Parathyroid adenoma (tissue), 2 donors: ENCODE data around the gene STX8.

Source experiments
- H2AFZ ChIP-seq: fragments of 300-600 bp; sonication (generic); one replicate; pipeline ENCODE4 v1.7.0; 2017; ENCODE audit warnings: antibody characterized with exemption, mild to moderate bottlenecking
- H3K27ac ChIP-seq: fragments of 300-600 bp; sonication (generic); one replicate; pipeline ENCODE4 v1.7.0; 2017
- H3K27me3 ChIP-seq: fragments of 300-600 bp; sonication (generic); one replicate; pipeline ENCODE4 v1.7.0; 2017; ENCODE audit warnings: low read length; ENCODE audit not compliant: control insufficient read depth, insufficient read depth
- H3K36me3 ChIP-seq: fragments of 300-600 bp; sonication (generic); one replicate; pipeline ENCODE4 v1.7.0; 2017; ENCODE audit warnings: low read length; ENCODE audit not compliant: control insufficient read depth, insufficient read depth
- H3K4me1 ChIP-seq: fragments of 300-600 bp; sonication (generic); one replicate; pipeline ENCODE4 v1.7.0; 2017; ENCODE audit warnings: control low read depth
- H3K4me2 ChIP-seq: fragments of 300-600 bp; sonication (generic); one replicate; pipeline ENCODE4 v1.7.0; 2017; ENCODE audit warnings: low read length
- H3K4me3 ChIP-seq: fragments of 300-600 bp; sonication (generic); one replicate; pipeline ENCODE4 v1.7.0; 2017; ENCODE audit warnings: low read depth, low read length
- H3K79me2 ChIP-seq: fragments of 300-600 bp; sonication (generic); one replicate; pipeline ENCODE4 v1.7.0; 2017; ENCODE audit warnings: control low read depth
- H3K9ac ChIP-seq: fragments of 300-600 bp; sonication (generic); one replicate; pipeline ENCODE4 v1.7.0; 2017; ENCODE audit warnings: mild to moderate bottlenecking
- H3K9me3 ChIP-seq: fragments of 300-600 bp; sonication (generic); one replicate; pipeline ENCODE4 v1.7.0; 2017; ENCODE audit warnings: low read length; ENCODE audit not compliant: control insufficient read depth
- CTCF ChIP-seq: fragments of 300-600 bp; sonication (generic); IDR thresholded peaks from one replicate; pipeline ENCODE4 v1.7.0; 2017; ENCODE audit warnings: antibody characterized with exemption, mild to moderate bottlenecking
- donor health status: primary hyperparathyroidism.

The STX8 gene

GRCh38 chr17:9329251-9329921, 246.2 kb downstream of the STX8 start:
- Histone ChIP-seq H3K4me3 (no peak overlapping the region), H3K9me3 (no peaks in the 10 kb centered on the region), H3K27me3 (no peaks in the 10 kb centered on the region), H3K27ac (no peak overlapping the region), H3K36me3 (peaks cover under 1% of the 10 kb centered on the region), H3K4me2 (no peak overlapping the region), H3K9ac (no peak overlapping the region), H3K79me2 (no peaks in the 10 kb centered on the region), H3K4me1 (no peaks in the 10 kb centered on the region), H2AFZ (no peak overlapping the region)
- TF ChIP-seq CTCF = no peak

GRCh38 chr17:9324864-9325263, 250.8 kb downstream of the STX8 start:
- no peak overlapping the region for H3K27ac ChIP-seq
- H3K4me1 ChIP-seq = no peaks in the 10 kb centered on the region
- no peak for TF ChIP-seq CTCF

GRCh38 chr17:9322326-9322725, 253.3 kb downstream of the STX8 start:
- H3K4me3 ChIP-seq = no peak overlapping the region
- no peaks in the 10 kb centered on the region for H3K36me3 ChIP-seq
- H3K4me1 ChIP-seq = no peaks in the 10 kb centered on the region
- H3K27ac ChIP-seq = no peak overlapping the region
- H2AFZ ChIP-seq = no peak overlapping the region
- H3K9ac ChIP-seq = no peak overlapping the region
- H3K79me2 ChIP-seq = no peaks in the 10 kb centered on the region
- no peak for TF ChIP-seq CTCF
- H3K4me2 ChIP-seq = no peak overlapping the region
- H3K9me3 ChIP-seq = no peaks in the 10 kb centered on the region
- H3K27me3 ChIP-seq = no peaks in the 10 kb centered on the region

More at GRCh38 chr17:9324864-9325263, 250.8 kb downstream of the STX8 start:
- Histone ChIP-seq H2AFZ (no peak overlapping the region), H3K79me2 (no peaks in the 10 kb centered on the region), H3K4me2 (no peak overlapping the region), H3K9me3 (no peaks in the 10 kb centered on the region), H3K36me3 (no peaks in the 10 kb centered on the region), H3K27me3 (no peaks in the 10 kb centered on the region), H3K4me3 (no peak overlapping the region), H3K9ac (no peak overlapping the region)

GRCh38 chr17:9321890-9322289, 253.7 kb downstream of the STX8 start:
- H2AFZ ChIP-seq = no peak overlapping the region
- H3K9me3 ChIP-seq = no peaks in the 10 kb centered on the region
- H3K4me2 ChIP-seq = no peak overlapping the region
- H3K27ac ChIP-seq = no peak overlapping the region
- H3K4me3 ChIP-seq = no peak overlapping the region
- no peaks in the 10 kb centered on the region for H3K36me3 ChIP-seq
- H3K79me2 ChIP-seq = no peaks in the 10 kb centered on the region
- H3K9ac ChIP-seq = no peak overlapping the region
- H3K4me1 ChIP-seq = no peaks in the 10 kb centered on the region
- H3K27me3 ChIP-seq = no peaks in the 10 kb centered on the region
- no peak for TF ChIP-seq CTCF

GRCh38 chr17:9315360-9315759, 260.3 kb downstream of the STX8 start:
- Histone ChIP-seq H3K4me2 (no peak overlapping the region), H3K36me3 (no peaks in the 10 kb centered on the region), H3K9me3 (no peaks in the 10 kb centered on the region), H2AFZ (no peak overlapping the region), H3K4me1 (no peaks in the 10 kb centered on the region), H3K4me3 (no peak overlapping the region), H3K9ac (no peak overlapping the region), H3K79me2 (no peaks in the 10 kb centered on the region), H3K27ac (no peak overlapping the region), H3K27me3 (no peaks in the 10 kb centered on the region)
- TF ChIP-seq CTCF = no peak
